Upper lobe of left lung (tissue), 6 donors: Measurements from ENCODE around the gene NR2C2. TPM values are rescaled to one million over a fixed set of nuclear protein-coding genes. Genes with fewer than 3 reads are reported as not detected.
"Not testable (repeated sequence)": the region's sequence is repeated elsewhere in the genome, so short reads cannot be mapped to it uniquely, and the experiment has no call there.

Experiments
- ATAC-seq, 2 donors: fragments of 200-7000 bp; cut with Tn5 transposase; one replicate each; pipeline ENCODE4 v1.9.1; 2022; ENCODE audit warnings: mild to moderate bottlenecking in 2 of 2, moderate library complexity in 2 of 2; ENCODE audit not compliant: low FRiP score in 2 of 2
- DNase-seq, 2 donors: peaks; one replicate each; pipeline ENCODE4 v3.0.0-alpha.2; 2019 to 2020
- H3K27ac ChIP-seq, 4 donors: fragments of 200-600 bp; sonication (generic); one replicate each; pipeline ENCODE4 v1.5.1; 2016 to 2019
- H3K27me3 ChIP-seq, 4 donors: fragments of 200-600 bp; sonication (generic); one replicate each; pipeline ENCODE4 v1.5.1; 2017 to 2019
- H3K36me3 ChIP-seq, 4 donors: fragments of 200-600 bp; sonication (generic); one replicate each; pipeline ENCODE4 v1.5.1; 2016 to 2019
- H3K4me1 ChIP-seq, 4 donors: fragments of 200-600 bp; sonication (generic); one replicate each; pipeline ENCODE4 v1.5.1; 2018 to 2019
- H3K4me3 ChIP-seq, 4 donors: fragments of 200-600 bp; sonication (generic); one replicate each; pipeline ENCODE4 v1.5.1; 2017 to 2019; ENCODE audit warnings: mild to moderate bottlenecking in 2 of 4, moderate library complexity in 1 of 4
- H3K9me3 ChIP-seq, 4 donors: fragments of 200-600 bp; sonication (generic); one replicate each; pipeline ENCODE4 v1.5.1; 2018 to 2019
- CTCF ChIP-seq, 6 experiments: fragments of 450-650 bp in 4 of 6; fragments of 200-600 bp in 2 of 6; sonication (generic) in 2 of 6; IDR thresholded peaks; one replicate each; pipeline ENCODE4 v1.5.1; 2016 to 2019; ENCODE audit warnings: antibody characterized with exemption in 6 of 6
- EP300 ChIP-seq, 4 donors: sonication (generic); formaldehyde crosslinking; IDR thresholded peaks; one replicate each; pipeline ENCODE4 v1.5.1; 2017; ENCODE audit warnings: antibody characterized with exemption in 4 of 4, control low read depth in 2 of 4
- POLR2A ChIP-seq, 4 donors: fragments of 450-650 bp; IDR thresholded peaks; one replicate each; pipeline ENCODE4 v1.5.1; 2016 to 2017; ENCODE audit warnings: antibody characterized with exemption in 4 of 4, mild to moderate bottlenecking in 2 of 4
- POLR2AphosphoS5 ChIP-seq, 2 donors: sonication (generic); formaldehyde crosslinking; IDR thresholded peaks; one replicate each; pipeline ENCODE4 v1.5.1; 2017; ENCODE audit warnings: antibody characterized with exemption in 2 of 2
- WGBS, 2 donors: methylation state at CpG; one replicate each; pipeline ENCODE4 v1.1.5; 2017 to 2018; 5-methylcytosine and 5-hydroxymethylcytosine counted together
- total RNA-seq, 6 donors: library from RNA; depleted of rRNA in 4 of 6; stranded (reverse); fragments of >200 nt in 4 of 6; gene quantifications; one replicate each; pipeline versions ENCODE4 v1.1.0 to v1.2.1, GENCODE V29; 2016 to 2021
- donor health status: DM: no; HTN: no; CAD: no; lungs with moderate emphysema.
- donor health status: DM: no; HTN: yes; CAD: no; lungs with severe emphysema.

NR2C2 gene
- total RNA-seq, 6 donors from 2014 or later: 24.9 to 54.0 (median 46.6) TPM

DNA sequence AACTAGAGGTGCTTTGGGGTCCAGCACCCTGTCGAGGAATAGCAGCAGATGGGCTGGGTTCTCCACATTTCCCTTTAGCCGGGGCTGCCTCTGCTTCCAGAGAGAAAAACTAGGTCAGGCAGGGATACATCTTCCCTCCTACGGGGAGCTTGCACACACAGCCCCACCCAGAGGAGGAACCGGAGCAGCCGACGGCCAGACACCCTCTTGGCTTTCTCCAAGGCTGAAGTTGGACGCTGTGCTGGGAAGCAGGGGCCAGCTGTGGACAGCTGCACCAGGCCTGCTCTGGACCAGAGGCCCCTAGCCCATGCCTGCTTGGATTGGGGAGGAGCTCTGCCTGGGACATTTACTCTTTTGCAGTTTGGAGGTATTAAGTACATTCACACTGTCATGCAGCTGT lies 44.7 kb upstream of the NR2C2 start:
- 40 to 58% methylated on average over 2 to 7 of the region's 7 CpGs for WGBS, 2 donors
- Histone ChIP-seq H3K27me3 (no peaks in the 10 kb centered on the region), H3K4me1 (peaks cover 0 to 19% (median 8%) of the 10 kb centered on the region in 4 donors), H3K36me3 (peaks cover 0 to 48% (median 21%) of the 10 kb centered on the region in 4 donors), H3K9me3 (no peaks in the 10 kb centered on the region), H3K27ac (peak overlapping the region in 2 of 4 donors; percentile 24 to 52), H3K4me3 (no peak overlapping the region)
- peak; percentile 77 to 91 for ATAC-seq
- peak in 1 of 2 donors; percentile 79 for DNase-seq
- no peak for TF ChIP-seq CTCF (IDR thresholded peaks at IDR 0.05)
- TF ChIP-seq POLR2AphosphoS5 (IDR thresholded peaks at IDR 0.05): peak; percentile 35 to 40
- TF ChIP-seq EP300 (IDR thresholded peaks at IDR 0.05): no peak
- no peak for TF ChIP-seq POLR2A (IDR thresholded peaks at IDR 0.05)

DNA sequence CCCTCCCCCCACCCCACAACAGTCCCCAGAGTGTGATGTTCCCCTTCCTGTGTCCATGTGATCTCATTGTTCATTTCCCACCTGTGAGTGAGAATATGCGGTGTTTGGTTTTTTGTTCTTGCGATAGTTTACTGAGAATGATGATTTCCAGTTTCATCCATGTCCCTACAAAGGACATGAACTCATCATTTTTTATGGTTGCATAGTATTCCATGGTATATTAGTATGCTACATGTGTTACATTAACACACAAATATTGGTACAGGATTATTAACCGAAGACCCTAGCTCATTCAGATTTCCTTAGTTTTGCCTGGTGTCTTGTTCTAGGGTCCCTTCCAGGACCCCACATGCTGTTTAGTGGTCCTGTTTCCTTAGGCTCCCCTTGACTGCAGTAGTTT lies 43.9 kb upstream of the NR2C2 start:
- H3K27ac ChIP-seq: peak overlapping the region in 1 of 4 donors; percentile 61
- not testable (repeated sequence) for H3K27me3 ChIP-seq, DNase-seq, ATAC-seq, H3K4me3 ChIP-seq, H3K9me3 ChIP-seq
- WGBS, 2 donors: 98% methylated on average over 3 of the region's 3 CpGs
- peaks cover 0 to 19% (median 9%) of the 10 kb centered on the region in 4 donors for H3K4me1 ChIP-seq
- H3K36me3 ChIP-seq: peaks cover 0 to 41% (median 17%) of the 10 kb centered on the region in 4 donors

GRCh38 chr3:14905055-14905657 lies 42.2 kb upstream of the NR2C2 start:
- H3K4me3 ChIP-seq: no peak overlapping the region
- peaks cover 0 to 19% (median 9%) of the 10 kb centered on the region in 4 donors for H3K4me1 ChIP-seq
- no peaks in the 10 kb centered on the region for H3K9me3 ChIP-seq
- DNase-seq: no peak
- peaks cover 0 to 30% (median 6%) of the 10 kb centered on the region in 4 donors for H3K36me3 ChIP-seq
- 93 to 95% methylated on average over 6 of the region's 6 CpGs for WGBS, 2 donors
- no peaks in the 10 kb centered on the region for H3K27me3 ChIP-seq
- TF ChIP-seq CTCF (IDR thresholded peaks at IDR 0.05) (no peak), EP300 (IDR thresholded peaks at IDR 0.05) (no peak), POLR2A (IDR thresholded peaks at IDR 0.05) (no peak), POLR2AphosphoS5 (IDR thresholded peaks at IDR 0.05) (no peak)
- ATAC-seq: no peak
- no peak overlapping the region for H3K27ac ChIP-seq

- H3K27ac ChIP-seq: peak overlapping the region in 1 of 4 donors; percentile 13
These were observed 40.9 kb upstream of the NR2C2 start for GRCh38 chr3:14906355-14906971.

More at GRCh38 chr3:14906355-14906971, 40.9 kb upstream of the NR2C2 start:
- no peaks in the 10 kb centered on the region for H3K27me3 ChIP-seq
- WGBS, 2 donors: 67 to 77% methylated on average over 9 to 11 of the region's 11 CpGs
- no peak for TF ChIP-seq EP300 (IDR thresholded peaks at IDR 0.05)
- no peak for TF ChIP-seq CTCF (IDR thresholded peaks at IDR 0.05)
- no peak for TF ChIP-seq POLR2AphosphoS5 (IDR thresholded peaks at IDR 0.05)
- TF ChIP-seq POLR2A (IDR thresholded peaks at IDR 0.05): no peak
- peaks cover 0 to 19% (median 9%) of the 10 kb centered on the region in 4 donors for H3K4me1 ChIP-seq
- H3K9me3 ChIP-seq: no peaks in the 10 kb centered on the region
- H3K36me3 ChIP-seq: peaks cover 0 to 29% (median 2%) of the 10 kb centered on the region in 4 donors
- ATAC-seq (no peak), DNase-seq (no peak)
- H3K4me3 ChIP-seq: no peak overlapping the region
